ENCODE measurements around the gene KDM6A. TPM values are rescaled to one million over a fixed set of nuclear protein-coding genes. Genes with fewer than 3 reads are reported as not detected.
"Not testable (repeated sequence)": the region's sequence is repeated elsewhere in the genome, so short reads cannot be mapped to it uniquely, and the experiment has no call there.

Gene KDM6A
- polyA plus RNA-seq, 4 donors, result 9.5 to 31.0 (median 14.4) TPM

DNA sequence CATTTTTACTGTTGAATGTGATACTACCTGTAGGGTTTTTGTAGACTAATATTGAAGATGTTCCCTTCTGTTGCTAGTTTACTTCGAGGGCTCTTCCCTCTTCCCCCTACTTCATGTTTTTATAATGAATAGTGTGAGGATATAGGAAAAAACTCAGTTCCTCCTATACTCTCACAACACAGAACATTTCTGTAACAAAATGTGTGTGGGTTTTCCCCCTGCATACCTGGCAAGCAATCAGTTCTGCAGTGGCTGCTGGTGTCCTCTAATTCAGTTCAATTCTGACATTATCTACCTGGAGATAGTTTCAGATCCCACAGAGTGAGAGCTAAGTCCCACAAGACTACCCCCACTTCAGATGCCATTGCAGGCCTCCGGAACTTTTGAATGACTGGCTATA is 107.9 kb downstream of the KDM6A start:
- H3K36me3 ChIP-seq (ENCODE audit: control insufficient read depth in 3 of 3, insufficient read depth in 2 of 3, low read depth in 1 of 3, low read length in 3 of 3), result peaks cover 0 to 4% (median 0%) of the 10 kb centered on the region in 3 donors
- FAIRE-seq (no peak), DNase-seq (no peak)
- no peak overlapping the region for H3K27ac ChIP-seq (ENCODE audit: low read depth in 1 of 3, low read length in 2 of 3)
- no peaks in the 10 kb centered on the region for H3K27me3 ChIP-seq (ENCODE audit: control insufficient read depth in 3 of 3, insufficient read depth in 3 of 3, low read length in 3 of 3)
- H3K4me1 ChIP-seq (ENCODE audit: control insufficient read depth in 3 of 3, insufficient read depth in 2 of 3, low read depth in 1 of 3, low read length in 2 of 3), result no peaks in the 10 kb centered on the region
- H3K9me3 ChIP-seq (ENCODE audit: control insufficient read depth in 2 of 2, insufficient read depth in 1 of 2, low read depth in 1 of 2, low read length in 1 of 2), result peaks cover 0 to 4% of the 10 kb centered on the region in 2 donors
- H3K4me3 ChIP-seq (ENCODE audit: low read depth in 1 of 3, low read length in 3 of 3), result no peak overlapping the region
- WGBS, 3 donors, result 92 to 96% (median 93%) methylated on average over 2 of the region's 2 CpGs

DNA sequence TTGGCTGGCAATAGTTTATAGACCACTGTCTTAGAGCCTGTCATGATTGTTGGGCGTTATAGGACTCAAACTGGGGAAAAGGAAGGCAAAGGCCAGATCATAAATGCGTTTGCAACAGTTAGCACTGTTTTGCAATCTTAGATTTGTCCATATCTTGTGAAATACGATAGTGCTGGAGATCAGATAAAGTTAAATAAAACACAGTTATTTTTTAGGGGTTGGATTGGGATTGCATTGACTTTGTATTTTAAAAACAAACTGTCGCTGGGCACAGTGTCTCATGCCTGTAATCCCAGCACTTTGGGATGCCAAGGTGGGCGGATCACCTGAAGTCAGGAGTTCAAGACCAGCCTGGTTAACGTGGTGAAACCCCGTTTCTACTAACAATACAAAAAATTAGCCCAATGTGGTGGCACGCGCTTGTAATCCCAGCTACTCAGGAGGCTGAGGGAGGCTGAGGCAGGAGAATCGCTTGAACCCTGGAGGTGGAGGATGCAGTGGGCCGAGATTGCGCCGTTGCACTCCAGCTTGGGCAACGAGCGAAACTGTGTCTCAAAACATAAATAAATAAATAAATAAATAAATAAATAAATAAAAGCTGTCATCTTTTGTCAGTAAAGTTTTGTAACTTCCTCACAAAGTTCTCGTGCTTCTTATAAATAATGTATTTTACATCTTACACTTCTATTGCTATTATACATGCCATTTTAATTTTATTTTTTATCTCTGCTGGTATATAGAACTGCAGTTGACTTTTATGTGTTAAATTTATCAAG is 117.2 kb downstream of the KDM6A start:
- WGBS, 3 donors, result 92 to 94% (median 93%) methylated on average over 16 of the region's 16 CpGs
- H3K27me3 ChIP-seq (ENCODE audit: control insufficient read depth in 3 of 3, insufficient read depth in 3 of 3, low read length in 3 of 3), result no peaks in the 10 kb centered on the region
- no peaks in the 10 kb centered on the region for H3K9me3 ChIP-seq (ENCODE audit: control insufficient read depth in 2 of 2, insufficient read depth in 1 of 2, low read depth in 1 of 2, low read length in 1 of 2)
- peaks cover 0 to 4% (median 0%) of the 10 kb centered on the region in 3 donors for H3K36me3 ChIP-seq (ENCODE audit: control insufficient read depth in 3 of 3, insufficient read depth in 2 of 3, low read depth in 1 of 3, low read length in 3 of 3)
- DNase-seq (peak in 1 of 2 donors; percentile 9), FAIRE-seq (no peak)
- H3K4me3 ChIP-seq (ENCODE audit: low read depth in 1 of 3, low read length in 3 of 3), result no peak overlapping the region
- H3K4me1 ChIP-seq (ENCODE audit: control insufficient read depth in 3 of 3, insufficient read depth in 2 of 3, low read depth in 1 of 3, low read length in 2 of 3), result no peaks in the 10 kb centered on the region
- H3K27ac ChIP-seq (ENCODE audit: low read depth in 1 of 3, low read length in 2 of 3), result no peak overlapping the region

DNA sequence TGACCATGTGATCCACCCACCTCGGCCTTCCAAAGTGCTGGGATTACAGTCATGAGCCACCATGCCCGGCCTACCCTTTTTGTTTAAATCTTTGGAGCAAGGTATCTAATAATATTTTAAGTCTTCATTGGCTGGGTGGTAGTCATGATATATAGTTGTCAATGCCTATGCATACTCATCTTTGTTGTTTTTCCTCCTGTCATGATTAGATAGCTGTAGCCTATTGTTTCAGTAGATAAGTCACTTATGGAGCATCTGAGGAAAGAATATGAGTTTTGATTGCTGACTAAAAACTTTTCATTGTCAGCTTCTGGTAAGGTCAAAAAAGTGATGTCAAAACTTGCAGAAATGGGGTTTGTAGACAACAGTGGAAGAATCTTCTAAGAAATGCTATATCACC is 119.8 kb downstream of the KDM6A start:
- Histone ChIP-seq H3K4me3 (ENCODE audit: low read depth in 1 of 3, low read length in 3 of 3) (no peak overlapping the region), H3K27me3 (ENCODE audit: control insufficient read depth in 3 of 3, insufficient read depth in 3 of 3, low read length in 3 of 3) (no peaks in the 10 kb centered on the region), H3K27ac (ENCODE audit: low read depth in 1 of 3, low read length in 2 of 3) (no peak overlapping the region), H3K9me3 (ENCODE audit: control insufficient read depth in 2 of 2, insufficient read depth in 1 of 2, low read depth in 1 of 2, low read length in 1 of 2) (no peaks in the 10 kb centered on the region), H3K36me3 (ENCODE audit: control insufficient read depth in 3 of 3, insufficient read depth in 2 of 3, low read depth in 1 of 3, low read length in 3 of 3) (peaks cover 0 to 4% (median 0%) of the 10 kb centered on the region in 3 donors), H3K4me1 (ENCODE audit: control insufficient read depth in 3 of 3, insufficient read depth in 2 of 3, low read depth in 1 of 3, low read length in 2 of 3) (peaks cover 0 to 2% (median 0%) of the 10 kb centered on the region in 3 donors)
- no peak for DNase-seq
- WGBS, 3 donors, result 97 to 100% (median 98%) methylated on average over 2 of the region's 2 CpGs
- no peak for FAIRE-seq

DNA sequence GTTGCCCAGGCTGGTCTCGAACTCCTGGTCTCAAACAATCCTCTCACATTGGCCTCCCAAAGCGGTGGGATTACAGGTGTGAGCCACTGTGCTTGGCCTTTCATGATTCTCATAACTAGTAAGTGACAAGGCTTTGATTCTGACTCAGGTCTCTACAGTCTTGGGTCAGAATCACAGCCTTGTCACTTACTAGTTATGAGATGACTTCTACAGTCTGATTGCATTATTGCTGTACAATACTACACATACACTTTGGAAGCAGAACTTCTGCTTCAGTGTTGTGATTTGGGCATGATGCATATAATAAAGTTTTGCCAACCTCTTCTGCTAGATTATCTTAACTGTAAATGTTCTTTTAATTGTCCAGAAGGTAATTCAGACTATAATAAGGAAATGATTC is 123.3 kb downstream of the KDM6A start:
- FAIRE-seq, result no peak

DNA sequence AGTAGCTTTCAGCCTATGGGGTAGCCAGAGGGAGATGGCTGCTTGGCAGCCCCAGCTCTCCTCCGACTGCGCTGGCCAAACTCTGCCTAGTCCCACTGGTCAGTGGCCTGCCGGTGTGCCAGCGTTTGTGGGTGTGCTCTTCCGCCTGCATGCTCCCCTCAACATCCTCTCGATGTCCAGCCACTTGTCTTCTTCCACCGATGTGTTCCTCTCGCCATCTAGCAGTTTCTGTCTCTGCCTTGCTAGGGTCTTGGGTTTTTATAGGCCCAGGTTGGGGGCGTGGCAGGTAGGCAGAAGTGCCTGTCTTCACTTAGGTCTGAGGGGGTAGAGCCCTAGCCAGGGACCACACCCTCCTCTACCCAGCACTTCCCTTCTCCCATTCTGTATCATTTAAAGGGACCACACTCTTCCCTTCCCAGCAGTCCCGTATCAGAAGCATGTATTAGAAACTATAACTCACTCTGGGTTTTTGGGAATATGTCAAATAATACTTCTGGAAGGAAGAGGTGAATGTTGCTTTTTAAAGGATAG is 124.4 kb downstream of the KDM6A start:
- H3K4me1 ChIP-seq (ENCODE audit: control insufficient read depth in 3 of 3, insufficient read depth in 2 of 3, low read depth in 1 of 3, low read length in 2 of 3), result peaks cover 0 to 2% (median 0%) of the 10 kb centered on the region in 3 donors
- no peak overlapping the region for H3K27ac ChIP-seq (ENCODE audit: low read depth in 1 of 3, low read length in 2 of 3)
- no peaks in the 10 kb centered on the region for H3K36me3 ChIP-seq (ENCODE audit: control insufficient read depth in 3 of 3, insufficient read depth in 2 of 3, low read depth in 1 of 3, low read length in 3 of 3)
- H3K27me3 ChIP-seq (ENCODE audit: control insufficient read depth in 3 of 3, insufficient read depth in 3 of 3, low read length in 3 of 3), result no peaks in the 10 kb centered on the region
- no peak for DNase-seq
- no peaks in the 10 kb centered on the region for H3K9me3 ChIP-seq (ENCODE audit: control insufficient read depth in 2 of 2, insufficient read depth in 1 of 2, low read depth in 1 of 2, low read length in 1 of 2)
- WGBS, 3 donors, result 78 to 93% (median 91%) methylated on average over 9 to 10 of the region's 10 CpGs
- no peak for FAIRE-seq
- no peak overlapping the region for H3K4me3 ChIP-seq (ENCODE audit: low read depth in 1 of 3, low read length in 3 of 3)

More for the DNA sequence above, 123.3 kb downstream of the KDM6A start:
- Histone ChIP-seq H3K27me3 (ENCODE audit: control insufficient read depth in 3 of 3, insufficient read depth in 3 of 3, low read length in 3 of 3) (no peaks in the 10 kb centered on the region), H3K4me1 (ENCODE audit: control insufficient read depth in 3 of 3, insufficient read depth in 2 of 3, low read depth in 1 of 3, low read length in 2 of 3) (peaks cover 0 to 2% (median 0%) of the 10 kb centered on the region in 3 donors), H3K36me3 (ENCODE audit: control insufficient read depth in 3 of 3, insufficient read depth in 2 of 3, low read depth in 1 of 3, low read length in 3 of 3) (no peaks in the 10 kb centered on the region), H3K9me3 (ENCODE audit: control insufficient read depth in 2 of 2, insufficient read depth in 1 of 2, low read depth in 1 of 2, low read length in 1 of 2) (no peaks in the 10 kb centered on the region), H3K4me3 (ENCODE audit: low read depth in 1 of 3, low read length in 3 of 3) (no peak overlapping the region), H3K27ac (ENCODE audit: low read depth in 1 of 3, low read length in 2 of 3) (no peak overlapping the region)
- DNase-seq, result peak in 1 of 2 donors; percentile 11
- 86 to 100% (median 95%) methylated on average over 2 of the region's 2 CpGs for WGBS, 3 donors

DNA sequence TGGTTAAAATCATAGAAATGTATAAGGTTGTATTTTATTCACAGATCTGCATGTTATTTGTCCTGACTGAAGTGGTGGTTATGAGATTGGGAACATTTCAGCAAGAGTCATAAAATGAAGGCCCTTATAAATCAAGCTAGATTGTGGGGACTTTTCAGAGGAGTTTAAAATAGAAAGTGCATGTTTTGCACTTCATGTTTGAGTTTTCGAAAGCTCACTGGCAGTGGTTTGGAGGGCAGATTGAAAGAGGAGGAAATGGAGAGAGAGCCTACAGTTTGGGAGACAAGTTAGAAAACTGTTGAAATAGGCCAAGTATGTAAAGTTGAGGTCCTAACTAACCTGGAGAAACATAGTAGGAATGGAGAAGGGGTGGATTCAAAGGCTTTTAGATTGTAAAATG is 124.9 kb downstream of the KDM6A start:
- DNase-seq (no peak), FAIRE-seq (no peak)
- Histone ChIP-seq H3K36me3 (ENCODE audit: control insufficient read depth in 3 of 3, insufficient read depth in 2 of 3, low read depth in 1 of 3, low read length in 3 of 3) (no peaks in the 10 kb centered on the region), H3K27ac (ENCODE audit: low read depth in 1 of 3, low read length in 2 of 3) (no peak overlapping the region), H3K27me3 (ENCODE audit: control insufficient read depth in 3 of 3, insufficient read depth in 3 of 3, low read length in 3 of 3) (no peaks in the 10 kb centered on the region), H3K4me3 (ENCODE audit: low read depth in 1 of 3, low read length in 3 of 3) (no peak overlapping the region), H3K9me3 (ENCODE audit: control insufficient read depth in 2 of 2, insufficient read depth in 1 of 2, low read depth in 1 of 2, low read length in 1 of 2) (no peaks in the 10 kb centered on the region), H3K4me1 (ENCODE audit: control insufficient read depth in 3 of 3, insufficient read depth in 2 of 3, low read depth in 1 of 3, low read length in 2 of 3) (peaks cover 0 to 2% (median 0%) of the 10 kb centered on the region in 3 donors)
- WGBS, 3 donors, result 45 to 82% (median 71%) methylated on average over 1 of the region's 1 CpG

DNA sequence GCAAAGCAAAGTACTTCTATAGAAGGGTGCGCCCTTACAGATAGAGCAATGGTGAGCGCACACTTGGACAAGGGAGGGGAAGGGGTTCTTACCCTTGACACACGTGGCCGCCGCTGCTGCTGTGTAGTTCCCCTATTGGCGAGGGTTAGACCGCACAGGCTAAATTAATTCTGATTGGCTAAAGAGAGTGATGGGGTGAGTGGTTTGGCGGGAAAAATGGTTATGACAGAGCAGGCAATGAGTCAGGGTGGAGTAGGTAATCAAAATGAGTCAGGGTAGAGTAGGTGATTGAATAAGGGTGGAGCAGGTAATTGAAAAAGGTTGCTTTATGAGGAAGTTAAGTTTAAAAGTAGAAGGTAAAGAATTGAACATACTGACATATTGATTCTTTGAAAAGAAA is 126.2 kb downstream of the KDM6A start:
- not testable (repeated sequence) for H3K36me3 ChIP-seq (ENCODE audit: control insufficient read depth in 3 of 3, insufficient read depth in 2 of 3, low read depth in 1 of 3, low read length in 3 of 3); H3K9me3 ChIP-seq (ENCODE audit: control insufficient read depth in 2 of 2, insufficient read depth in 1 of 2, low read depth in 1 of 2, low read length in 1 of 2); H3K27ac ChIP-seq (ENCODE audit: low read depth in 1 of 3, low read length in 2 of 3); FAIRE-seq; H3K4me1 ChIP-seq (ENCODE audit: control insufficient read depth in 3 of 3, insufficient read depth in 2 of 3, low read depth in 1 of 3, low read length in 2 of 3); H3K4me3 ChIP-seq (ENCODE audit: low read depth in 1 of 3, low read length in 3 of 3); H3K27me3 ChIP-seq (ENCODE audit: control insufficient read depth in 3 of 3, insufficient read depth in 3 of 3, low read length in 3 of 3)
- DNase-seq, result peak in 1 of 2 donors; percentile 40
- WGBS, 3 donors, result 88 to 93% (median 92%) methylated on average over 8 of the region's 8 CpGs

DNA sequence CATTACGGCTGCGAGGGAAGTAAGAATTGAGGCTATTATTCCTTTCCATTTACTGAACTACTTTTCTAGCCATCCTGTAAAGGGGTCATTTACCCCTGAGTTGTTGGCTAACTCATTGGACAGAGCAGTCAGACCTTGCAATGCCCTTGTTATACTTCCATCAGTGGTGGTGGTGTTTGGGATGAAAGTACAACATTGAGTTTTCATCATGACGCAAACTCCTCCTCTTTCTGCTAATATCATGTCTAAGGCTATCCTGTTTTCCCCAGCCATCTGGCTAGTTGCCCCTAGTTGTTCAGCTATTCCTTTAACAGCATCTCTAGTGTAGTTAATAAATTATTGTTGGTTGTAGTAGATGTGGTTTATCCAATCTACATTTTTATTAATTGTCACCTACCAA is 126.9 kb downstream of the KDM6A start:
- DNase-seq; FAIRE-seq; H3K27ac ChIP-seq (ENCODE audit: low read depth in 1 of 3, low read length in 2 of 3): not testable (repeated sequence)

More for the DNA sequence above, 126.9 kb downstream of the KDM6A start:
- not testable (repeated sequence) for H3K27me3 ChIP-seq (ENCODE audit: control insufficient read depth in 3 of 3, insufficient read depth in 3 of 3, low read length in 3 of 3); H3K4me1 ChIP-seq (ENCODE audit: control insufficient read depth in 3 of 3, insufficient read depth in 2 of 3, low read depth in 1 of 3, low read length in 2 of 3); H3K36me3 ChIP-seq (ENCODE audit: control insufficient read depth in 3 of 3, insufficient read depth in 2 of 3, low read depth in 1 of 3, low read length in 3 of 3); H3K4me3 ChIP-seq (ENCODE audit: low read depth in 1 of 3, low read length in 3 of 3); H3K9me3 ChIP-seq (ENCODE audit: control insufficient read depth in 2 of 2, insufficient read depth in 1 of 2, low read depth in 1 of 2, low read length in 1 of 2)
- 58 to 95% (median 92%) methylated on average over 2 to 3 of the region's 3 CpGs for WGBS, 3 donors
